Osteocyte (in vitro differentiated cells): Measurements from ENCODE around the gene KIAA1755. TPM values are rescaled to one million over a fixed set of nuclear protein-coding genes. Genes with fewer than 3 reads are reported as not detected.
A peak's percentile ranks its signal among the peaks of the same experiment; 100 is the strongest.

Experiments
- DNase-seq: peaks from one replicate; pipeline ENCODE4 v3.0.0; 2021; ENCODE audit warnings: mixed read lengths; ENCODE audit not compliant: unreplicated experiment; ENCODE audit errors: extremely low spot score
- H3K27ac Mint-ChIP-seq: one replicate; pipeline ENCODE4 v1.8.0; 2021; ENCODE audit warnings: mild to moderate bottlenecking, mixed read lengths; ENCODE audit not compliant: unreplicated experiment
- H3K27me3 Mint-ChIP-seq: one replicate; pipeline ENCODE4 v1.8.0; 2021; ENCODE audit warnings: mixed read lengths; ENCODE audit not compliant: unreplicated experiment
- H3K36me3 Mint-ChIP-seq: one replicate; pipeline ENCODE4 v1.8.0; 2021; ENCODE audit warnings: mixed read lengths; ENCODE audit not compliant: unreplicated experiment
- H3K4me1 Mint-ChIP-seq: one replicate; pipeline ENCODE4 v1.8.0; 2021; ENCODE audit warnings: mixed read lengths; ENCODE audit not compliant: unreplicated experiment
- H3K4me3 Mint-ChIP-seq: one replicate; pipeline ENCODE4 v1.8.0; 2021; ENCODE audit warnings: mild to moderate bottlenecking, moderate library complexity, mixed read lengths; ENCODE audit not compliant: unreplicated experiment
- H3K9me3 Mint-ChIP-seq: one replicate; pipeline ENCODE4 v1.8.0; 2021; ENCODE audit warnings: mixed read lengths; ENCODE audit not compliant: unreplicated experiment
- total RNA-seq: library from RNA; stranded (reverse); gene quantifications from 2 replicates; pipeline ENCODE4 v1.2.1, GENCODE V29; 2021
- TF ChIP-seq, protein P1 (sequence below): fragments of 200-600 bp; sonication (generic); IDR thresholded peaks from 2 replicates; pipeline ENCODE4 v1.5.0; 2021; ENCODE audit warnings: antibody characterized with exemption, mild to moderate bottlenecking, moderate library complexity

KIAA1755 gene
- total RNA-seq, 1 donor from 2014 or later = 50.2 TPM

DNA sequence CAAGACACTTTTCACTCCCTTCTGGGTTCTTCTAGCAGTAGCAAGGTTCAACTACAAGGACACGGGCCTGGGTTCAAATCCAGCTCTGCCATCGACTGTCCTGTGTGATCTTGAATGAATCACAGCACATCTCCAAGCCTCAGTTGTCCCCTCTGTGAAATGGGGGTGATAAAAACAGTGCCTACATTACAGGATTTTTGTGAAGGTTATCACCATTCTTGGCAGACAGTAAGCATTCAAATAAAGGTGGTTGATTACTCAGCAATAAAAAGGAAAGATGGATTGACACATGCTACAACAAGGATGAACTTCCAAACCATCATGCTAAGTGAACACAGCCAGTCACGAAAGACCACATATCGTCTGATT, 88.9 kb downstream of the KIAA1755 start:
- no peak for DNase-seq
- TF ChIP-seq, protein P1, sequence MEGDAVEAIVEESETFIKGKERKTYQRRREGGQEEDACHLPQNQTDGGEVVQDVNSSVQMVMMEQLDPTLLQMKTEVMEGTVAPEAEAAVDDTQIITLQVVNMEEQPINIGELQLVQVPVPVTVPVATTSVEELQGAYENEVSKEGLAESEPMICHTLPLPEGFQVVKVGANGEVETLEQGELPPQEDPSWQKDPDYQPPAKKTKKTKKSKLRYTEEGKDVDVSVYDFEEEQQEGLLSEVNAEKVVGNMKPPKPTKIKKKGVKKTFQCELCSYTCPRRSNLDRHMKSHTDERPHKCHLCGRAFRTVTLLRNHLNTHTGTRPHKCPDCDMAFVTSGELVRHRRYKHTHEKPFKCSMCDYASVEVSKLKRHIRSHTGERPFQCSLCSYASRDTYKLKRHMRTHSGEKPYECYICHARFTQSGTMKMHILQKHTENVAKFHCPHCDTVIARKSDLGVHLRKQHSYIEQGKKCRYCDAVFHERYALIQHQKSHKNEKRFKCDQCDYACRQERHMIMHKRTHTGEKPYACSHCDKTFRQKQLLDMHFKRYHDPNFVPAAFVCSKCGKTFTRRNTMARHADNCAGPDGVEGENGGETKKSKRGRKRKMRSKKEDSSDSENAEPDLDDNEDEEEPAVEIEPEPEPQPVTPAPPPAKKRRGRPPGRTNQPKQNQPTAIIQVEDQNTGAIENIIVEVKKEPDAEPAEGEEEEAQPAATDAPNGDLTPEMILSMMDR = no peak
- Mint-ChIP-seq H3K4me3 (no peak overlapping the region), H3K36me3 (no peaks in the 10 kb centered on the region), H3K9me3 (no peaks in the 10 kb centered on the region), H3K27me3 (no peaks in the 10 kb centered on the region), H3K27ac (peak overlapping the region; percentile 97), H3K4me1 (peaks cover 86% of the 10 kb centered on the region)

DNA sequence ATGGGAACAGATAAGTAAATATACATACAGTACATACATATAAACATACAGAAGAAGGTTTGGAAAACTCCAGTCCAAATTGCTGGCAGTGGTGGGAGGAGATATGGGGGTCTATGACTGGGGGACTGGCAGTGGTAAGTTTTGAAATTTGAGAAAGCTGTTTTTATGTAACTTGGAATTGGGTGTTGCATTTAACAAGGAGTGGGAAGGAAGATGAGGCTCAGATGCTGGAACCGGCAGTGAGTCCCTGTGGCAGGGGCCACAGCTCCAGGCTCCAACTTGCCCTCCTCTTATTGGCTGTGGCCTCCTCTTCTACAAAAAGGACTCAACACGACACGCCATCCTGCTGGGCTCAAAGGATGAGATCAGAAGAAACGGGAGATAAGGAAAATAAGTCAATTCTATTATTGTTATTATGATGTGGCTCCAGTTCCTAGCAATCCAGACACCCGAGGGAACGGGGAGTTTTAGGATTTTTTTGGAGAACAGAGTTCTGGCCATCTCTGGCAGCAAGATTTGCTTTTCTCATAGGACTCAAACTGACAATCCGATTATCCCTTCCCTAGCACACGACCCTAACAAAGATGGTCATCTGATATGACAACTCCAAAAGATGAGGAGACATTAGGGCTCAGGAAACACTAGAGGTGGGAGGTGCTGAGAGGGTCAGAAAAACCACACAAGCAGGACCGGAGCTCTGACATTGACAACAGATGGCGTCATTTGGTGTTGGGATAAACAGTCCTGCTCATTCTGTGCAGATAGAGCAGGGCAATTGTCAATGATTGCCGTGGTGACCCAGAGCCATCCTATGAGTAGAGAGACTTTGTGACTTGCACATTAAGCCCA, 89.5 kb downstream of the KIAA1755 start:
- Mint-ChIP-seq H3K27me3 (no peaks in the 10 kb centered on the region), H3K9me3 (no peaks in the 10 kb centered on the region), H3K27ac (peak overlapping the region; percentile 97), H3K4me3 (no peak overlapping the region), H3K4me1 (peaks cover 92% of the 10 kb centered on the region), H3K36me3 (no peaks in the 10 kb centered on the region)
- TF ChIP-seq, protein P1 = no peak
- DNase-seq = no peak

DNA sequence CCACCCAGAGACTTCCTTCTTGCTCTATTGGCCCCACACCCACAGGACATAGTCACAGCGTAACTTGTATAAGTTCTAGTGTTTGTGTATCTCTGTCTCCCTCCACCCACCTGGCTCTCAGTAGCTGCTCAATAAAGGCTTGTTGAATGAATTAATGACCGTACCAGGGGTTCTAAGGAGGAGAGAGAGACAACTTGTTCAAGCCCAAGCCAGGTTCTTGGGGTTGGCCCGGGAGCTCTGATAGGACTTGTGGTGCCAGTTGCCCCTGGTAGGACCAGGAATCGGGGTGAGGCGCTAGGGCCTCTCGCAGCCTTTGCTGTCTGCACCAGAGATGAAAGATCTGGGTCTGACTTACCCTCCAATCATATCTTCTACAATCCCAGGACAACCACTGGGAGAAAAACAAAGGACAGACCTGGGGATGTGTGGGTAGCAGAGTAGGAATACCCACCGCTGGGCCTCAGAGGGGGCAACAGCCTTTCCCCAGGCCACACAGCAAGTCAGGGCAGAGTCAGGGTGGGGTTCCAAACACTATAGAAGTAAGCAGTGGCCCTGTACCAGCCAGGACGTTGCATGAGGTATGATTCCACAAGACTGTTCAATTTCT, 90.2 kb downstream of the KIAA1755 start:
- Mint-ChIP-seq H3K9me3 (no peaks in the 10 kb centered on the region), H3K4me3 (no peak overlapping the region), H3K36me3 (no peaks in the 10 kb centered on the region), H3K27me3 (no peaks in the 10 kb centered on the region), H3K27ac (peak overlapping the region; percentile 97), H3K4me1 (peaks cover 92% of the 10 kb centered on the region)
- DNase-seq = no peak
- TF ChIP-seq, protein P1 = no peak

DNA sequence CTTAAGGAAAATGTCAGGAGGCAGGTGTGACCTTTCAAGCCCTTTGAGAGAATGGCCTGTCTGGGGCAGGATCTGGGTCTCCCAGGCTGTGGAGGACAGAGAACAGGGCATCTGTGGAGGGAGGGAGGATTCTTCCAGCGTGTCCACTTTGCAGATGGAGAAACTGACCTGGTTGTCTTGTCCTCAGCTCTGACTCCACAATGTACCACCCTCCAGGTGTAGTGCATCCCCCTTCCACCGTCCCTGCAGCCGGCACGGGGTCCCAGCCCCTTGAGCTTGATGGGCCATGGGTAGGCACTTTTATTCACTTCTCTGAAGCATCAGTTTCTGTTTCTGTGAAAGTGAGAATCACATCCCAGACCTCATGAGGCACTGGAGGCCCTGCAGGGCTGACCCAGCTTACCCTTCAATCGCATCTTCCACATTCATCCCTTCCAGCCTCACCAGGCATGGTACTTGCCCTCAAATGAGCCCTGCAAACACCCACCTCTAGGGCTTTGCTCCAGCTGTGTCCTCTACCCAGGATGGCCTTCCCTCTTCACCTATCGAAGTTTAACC, 90.8 kb downstream of the KIAA1755 start:
- peaks cover 86% of the 10 kb centered on the region for H3K4me1 Mint-ChIP-seq
- TF ChIP-seq, protein P1 = no peak
- no peak for DNase-seq
- H3K36me3 Mint-ChIP-seq = no peaks in the 10 kb centered on the region
- no peaks in the 10 kb centered on the region for H3K9me3 Mint-ChIP-seq
- H3K4me3 Mint-ChIP-seq = no peak overlapping the region
- peak overlapping the region; percentile 97 for H3K27ac Mint-ChIP-seq
- H3K27me3 Mint-ChIP-seq = no peaks in the 10 kb centered on the region
